Transverse colon (tissue), 4 donors: Measurements from ENCODE around the gene NEMP2. TPM values are rescaled to one million over a fixed set of nuclear protein-coding genes. Genes with fewer than 3 reads are reported as not detected.

Source experiments
- DNase-seq: peaks from one replicate; pipeline ENCODE4 v3.0.0-alpha.2; 2019
- H3K27ac ChIP-seq, 4 donors: fragments of 200-600 bp; sonication (generic); 2 replicates each; pipeline ENCODE4 v1.5.1; 2016 to 2018; ENCODE audit warnings: inconsistent platforms in 4 of 4
- H3K27me3 ChIP-seq: fragments of 200-600 bp; sonication (generic); 2 replicates; pipeline ENCODE4 v1.5.1; 2017; ENCODE audit warnings: inconsistent platforms
- H3K36me3 ChIP-seq, 4 donors: fragments of 200-600 bp; sonication (generic); 2 replicates each; pipeline ENCODE4 v1.5.1; 2017 to 2019; ENCODE audit warnings: inconsistent platforms in 4 of 4
- H3K4me1 ChIP-seq, 4 donors: fragments of 200-600 bp; sonication (generic); 2 replicates each; pipeline ENCODE4 v1.5.1; 2017 to 2020; ENCODE audit warnings: inconsistent platforms in 4 of 4
- H3K4me3 ChIP-seq, 4 donors: fragments of 200-600 bp; sonication (generic); 1 replicate in 1 of 4; 2 replicates in 3 of 4; pipeline versions ENCODE4 v1.5.1 to v1.6.1; 2017 to 2019; ENCODE audit warnings: inconsistent platforms in 4 of 4
- H3K9me3 ChIP-seq, 2 donors: fragments of 200-600 bp; sonication (generic); 2 replicates each; pipeline ENCODE4 v1.5.1; 2017 to 2019; ENCODE audit warnings: inconsistent platforms in 2 of 2
- CTCF ChIP-seq, 5 experiments: fragments of 200-600 bp in 3 of 5; fragments of 450-650 bp in 2 of 5; sonication (generic) in 3 of 5; IDR thresholded peaks; 1 replicate in 2 of 5; 2 replicates in 3 of 5; pipeline ENCODE4 v1.5.1; 2016 to 2017; ENCODE audit warnings: antibody characterized with exemption in 5 of 5, inconsistent platforms in 3 of 5, mild to moderate bottlenecking in 2 of 5, moderate library complexity in 1 of 5
- EP300 ChIP-seq: sonication (generic); formaldehyde crosslinking; IDR thresholded peaks from one replicate; pipeline ENCODE4 v1.6.1; 2017; ENCODE audit warnings: antibody characterized with exemption, low read depth
- POLR2A ChIP-seq: fragments of 450-650 bp; IDR thresholded peaks from one replicate; pipeline ENCODE4 v1.6.1; 2016; ENCODE audit warnings: antibody characterized with exemption, mild to moderate bottlenecking, moderate library complexity
- POLR2AphosphoS5 ChIP-seq, 3 donors: sonication (generic); formaldehyde crosslinking; IDR thresholded peaks; one replicate each; pipeline ENCODE4 v1.6.1; 2016; ENCODE audit warnings: antibody characterized with exemption in 3 of 3
- WGBS, 2 donors: methylation state at CpG; one replicate each; pipeline ENCODE4 v1.1.5; 2018; ENCODE audit warnings: low coverage in 1 of 2; 5-methylcytosine and 5-hydroxymethylcytosine counted together
- in situ Hi-C, 4 donors: fragments of 200-750 bp; cut with MboI; loops; one replicate each; pipeline versions ENCODE4 v1.15.0 to v1.15.1; 2017; ENCODE audit warnings: low sequenced_read_pairs in 3 of 4, low pct_ligation_motif_present in 1 of 4, low pct_unique_long_range_greater_than_20kb in 1 of 4
- intact Hi-C: fragments of 100-400 bp; cut with DNase I; formaldehyde crosslinking; loops from one replicate; pipeline ENCODE4 v1.15.1; 2023; ENCODE audit warnings: low total_unique reads
- total RNA-seq, 4 donors: library from RNA; depleted of rRNA; stranded (reverse); fragments of >200 nt; gene quantifications; one replicate each; pipeline ENCODE4 v1.1.0, GENCODE V29; 2016

NEMP2 gene
- total RNA-seq, 4 donors from 2014 or later: 0.20 to 2.4 (median 1.6) TPM; not detected in 1

GRCh38 chr2:190515687-190516086 is 18.8 kb downstream of the NEMP2 start:
- H3K27me3 ChIP-seq: no peaks in the 10 kb centered on the region
- WGBS, 2 donors: 83 to 85% methylated on average over 1 of the region's 1 CpG
- intact Hi-C loops: no loop called here
- H3K9me3 ChIP-seq: no peaks in the 10 kb centered on the region
- in situ Hi-C loops: loop anchor here in 3 of 4 donors (10.0 to 25.0 kb wide), 3 partner anchors 128 to 428 kb away; no protein-coding TSS in a partner anchor
- H3K4me3 ChIP-seq: no peak overlapping the region
- no peak for DNase-seq
- TF ChIP-seq POLR2AphosphoS5 (IDR thresholded peaks at IDR 0.05): no peak
- TF ChIP-seq POLR2A: no peak
- TF ChIP-seq EP300: no peak
- no peak for TF ChIP-seq CTCF (IDR thresholded peaks at IDR 0.05)
- no peaks in the 10 kb centered on the region for H3K36me3 ChIP-seq
- peaks cover 0 to 2% (median 0%) of the 10 kb centered on the region in 4 donors for H3K4me1 ChIP-seq
- H3K27ac ChIP-seq: no peak overlapping the region

GRCh38 chr2:190514676-190515075 is 19.8 kb downstream of the NEMP2 start:
- Histone ChIP-seq H3K27me3 (no peaks in the 10 kb centered on the region), H3K4me1 (peaks cover 0 to 10% (median 6%) of the 10 kb centered on the region in 4 donors), H3K27ac (no peak overlapping the region), H3K36me3 (no peaks in the 10 kb centered on the region), H3K9me3 (no peaks in the 10 kb centered on the region), H3K4me3 (no peak overlapping the region)
- TF ChIP-seq POLR2A (no peak), POLR2AphosphoS5 (IDR thresholded peaks at IDR 0.05) (no peak), EP300 (no peak), CTCF (IDR thresholded peaks at IDR 0.05) (no peak)
- WGBS, 2 donors: 100% methylated on average over 1 of the region's 1 CpG
- in situ Hi-C loops (loop anchor here in 3 of 4 donors (10.0 to 25.0 kb wide), 3 partner anchors 127 to 427 kb away; no protein-coding TSS in a partner anchor), intact Hi-C loops (no loop called here)
- DNase-seq: no peak

GRCh38 chr2:190513877-190514276 is 20.6 kb downstream of the NEMP2 start:
- WGBS, 2 donors: 82 to 97% methylated on average over 2 of the region's 2 CpGs
- no peaks in the 10 kb centered on the region for H3K9me3 ChIP-seq
- no peak for TF ChIP-seq EP300
- TF ChIP-seq CTCF (IDR thresholded peaks at IDR 0.05): no peak
- no peak for TF ChIP-seq POLR2AphosphoS5 (IDR thresholded peaks at IDR 0.05)
- no peak for TF ChIP-seq POLR2A
- no peaks in the 10 kb centered on the region for H3K36me3 ChIP-seq
- H3K4me1 ChIP-seq: peaks cover 0 to 15% (median 8%) of the 10 kb centered on the region in 4 donors
- no peak overlapping the region for H3K27ac ChIP-seq
- no peaks in the 10 kb centered on the region for H3K27me3 ChIP-seq
- intact Hi-C loops: no loop called here
- in situ Hi-C loops: loop anchor here in 3 of 4 donors (10.0 to 25.0 kb wide), 3 partner anchors 127 to 427 kb away; no protein-coding TSS in a partner anchor
- no peak overlapping the region for H3K4me3 ChIP-seq
- no peak for DNase-seq

GRCh38 chr2:190512539-190513095 is 21.9 kb downstream of the NEMP2 start:
- no peak overlapping the region for H3K27ac ChIP-seq

More at GRCh38 chr2:190512539-190513095, 21.9 kb downstream of the NEMP2 start:
- peaks cover 0 to 19% (median 12%) of the 10 kb centered on the region in 4 donors for H3K4me1 ChIP-seq
- H3K27me3 ChIP-seq: no peaks in the 10 kb centered on the region
- intact Hi-C loops: no loop called here
- no peaks in the 10 kb centered on the region for H3K9me3 ChIP-seq
- 80 to 81% methylated on average over 1 to 5 of the region's 5 CpGs for WGBS, 2 donors
- in situ Hi-C loops: loop anchor here in 3 of 4 donors (10.0 to 25.0 kb wide), 3 partner anchors 125 to 425 kb away; no protein-coding TSS in a partner anchor
- no peak overlapping the region for H3K4me3 ChIP-seq
- TF ChIP-seq POLR2AphosphoS5 (IDR thresholded peaks at IDR 0.05) (no peak), EP300 (no peak), CTCF (IDR thresholded peaks at IDR 0.05) (no peak), POLR2A (no peak)
- no peaks in the 10 kb centered on the region for H3K36me3 ChIP-seq
- DNase-seq: no peak
